Spleen (tissue), 11 donors: Measurements from ENCODE around the gene ACY1. TPM values are rescaled to one million over a fixed set of nuclear protein-coding genes. Genes with fewer than 3 reads are reported as not detected.

Source experiments
- DNase-seq: peaks from one replicate; pipeline ENCODE4 v3.0.0-alpha.2; 2020
- H3K27ac ChIP-seq, 8 donors: fragments of 200-600 bp; sonication (generic) in 7 of 8; 1 replicate in 4 of 8; 2 replicates in 4 of 8; pipeline versions ENCODE4 v1.5.0 to v1.8.0; 2016 to 2021; ENCODE audit warnings: inconsistent platforms in 4 of 8, mild to moderate bottlenecking in 4 of 8, moderate library complexity in 1 of 8
- H3K27me3 ChIP-seq, 7 donors: fragments of 200-600 bp; sonication (generic) in 6 of 7; replicated peaks in 1 of 7; 1 replicate in 4 of 7; 2 replicates in 3 of 7; pipeline versions ENCODE4 v1.5.0 to v1.8.0; 2016 to 2021; ENCODE audit warnings: inconsistent platforms in 3 of 7, mild to moderate bottlenecking in 1 of 7
- H3K36me3 ChIP-seq, 6 donors: fragments of 200-600 bp; sonication (generic) in 5 of 6; 1 replicate in 4 of 6; 2 replicates in 2 of 6; pipeline versions ENCODE4 v1.5.0 to v1.8.0; 2016 to 2021; ENCODE audit warnings: inconsistent platforms in 2 of 6
- H3K4me1 ChIP-seq, 6 donors: fragments of 200-600 bp; sonication (generic) in 5 of 6; 1 replicate in 3 of 6; 2 replicates in 3 of 6; pipeline versions ENCODE4 v1.5.0 to v1.8.0; 2016 to 2021; ENCODE audit warnings: inconsistent platforms in 3 of 6
- H3K4me3 ChIP-seq, 8 donors: fragments of 200-600 bp; sonication (generic) in 7 of 8; 1 replicate in 4 of 8; 2 replicates in 4 of 8; pipeline versions ENCODE4 v1.5.0 to v1.8.0; 2016 to 2021; ENCODE audit warnings: inconsistent platforms in 4 of 8, mild to moderate bottlenecking in 4 of 8, moderate library complexity in 2 of 8
- H3K9me3 ChIP-seq, 8 donors: fragments of 200-600 bp; sonication (generic) in 7 of 8; 1 replicate in 4 of 8; 2 replicates in 4 of 8; pipeline versions ENCODE4 v1.5.0 to v1.8.0; 2016 to 2021; ENCODE audit warnings: inconsistent platforms in 4 of 8
- CTCF ChIP-seq, 11 experiments: fragments of 200-600 bp in 7 of 11; fragments of 450-650 bp in 4 of 11; sonication (generic) in 4 of 11; IDR thresholded peaks in 8 of 11; conservative IDR thresholded peaks in 3 of 11; 1 replicate in 7 of 11; 2 replicates in 4 of 11; pipeline versions ENCODE4 v1.4.0 to v1.8.0; 2016 to 2021; ENCODE audit warnings: antibody characterized with exemption in 11 of 11, inconsistent platforms in 4 of 11, mild to moderate bottlenecking in 1 of 11
- POLR2A ChIP-seq, 3 donors: fragments of 450-650 bp; IDR thresholded peaks; one replicate each; pipeline ENCODE4 v1.5.1; 2017; ENCODE audit warnings: antibody characterized with exemption in 3 of 3, mild to moderate bottlenecking in 1 of 3
- POLR2AphosphoS5 ChIP-seq, 3 donors: sonication (generic); formaldehyde crosslinking; IDR thresholded peaks; one replicate each; pipeline ENCODE4 v1.5.1; 2017; ENCODE audit warnings: antibody characterized with exemption in 3 of 3
- WGBS, 5 donors: extraction: QIAGEN DNeasy Blood & Tissue Kit in 3 of 5; methylation state at CpG; one replicate each; pipeline versions ENCODE4 v1.1.5 to v1.1.7; 2013 to 2018; 5-methylcytosine and 5-hydroxymethylcytosine counted together
- intact Hi-C: fragments of 100-400 bp; cut with DNase I; formaldehyde crosslinking; loops from one replicate; pipeline ENCODE4 v1.15.0; 2023; ENCODE audit warnings: low total_unique reads
- polyA plus RNA-seq, 3 donors: library from polyadenylated mRNA; stranded (reverse); fragments of 200-250 nt; gene quantifications; one replicate each; pipeline ENCODE4 v1.2.1, GENCODE V29; 2013
- total RNA-seq, 7 donors: library from RNA; depleted of rRNA in 3 of 7; stranded (reverse); fragments of >200 nt in 3 of 7; fragmentation: NEBNext Ultra II Directional in 4 of 7; extraction: Animal tissue kit (Norgen Biotek cat#: 25700) in 4 of 7; gene quantifications; one replicate each; pipeline versions ENCODE4 v1.1.0 to v1.2.1, GENCODE V29; 2016 to 2021
- donor health status: healthy with polysubstance abuse.
- donor health status: DM: no; HTN: no; CAD: no; lungs with moderate emphysema.
- donor health status: DM: no; HTN: no; CAD: no.
- donor health status: Bipolar disorder and iron deficiency.
- donor health status: healthy.
- donor health status: DM: no; HTN: no; CAD: no.
- donor health status: DM: yes; HTN: yes; CAD: no.

Gene ACY1
- total and polyA plus RNA-seq, 10 donors = 16.7 to 31.1 (median 28.2) TPM

GRCh38 chr3:51948016-51948580 is 35.2 kb upstream of the ACY1 start:
- Histone ChIP-seq H3K27ac (no peak overlapping the region), H3K9me3 (no peaks in the 10 kb centered on the region), H3K4me3 (no peak overlapping the region), H3K27me3 (no peaks in the 10 kb centered on the region), H3K4me1 (peaks cover 1 to 8% (median 5%) of the 10 kb centered on the region in 6 donors), H3K36me3 (peaks cover 0 to 50% (median 9%) of the 10 kb centered on the region in 6 donors)
- intact Hi-C loops = loop anchor here (5.0 to 10.0 kb wide), 2 partner anchors 47 to 194 kb away; partner anchors contain the start of gene RPL29
- WGBS, 5 donors = 89 to 98% (median 92%) methylated on average over 10 of the region's 10 CpGs
- no peak for TF ChIP-seq POLR2A (IDR thresholded peaks at IDR 0.05)
- no peak for TF ChIP-seq CTCF (IDR thresholded peaks at IDR 0.05 in 8 of 11, conservative IDR thresholded peaks at IDR 0.05 in 3 of 11)
- no peak for TF ChIP-seq POLR2AphosphoS5 (IDR thresholded peaks at IDR 0.05)
- DNase-seq = peak; percentile 68

- intact Hi-C loops = loop anchor here (5.0 to 10.0 kb wide), 2 partner anchors 46 to 193 kb away; partner anchors contain the start of gene RPL29
- Histone ChIP-seq H3K4me3 (no peak overlapping the region), H3K36me3 (peaks cover 0 to 48% (median 9%) of the 10 kb centered on the region in 6 donors), H3K27ac (no peak overlapping the region), H3K9me3 (no peaks in the 10 kb centered on the region), H3K4me1 (peaks cover 0 to 7% (median 0%) of the 10 kb centered on the region in 6 donors), H3K27me3 (peaks cover 0 to 6% (median 0%) of the 10 kb centered on the region in 7 donors)
- peak; percentile 41 for DNase-seq
- WGBS, 5 donors = 85 to 100% (median 92%) methylated on average over 5 of the region's 5 CpGs
- TF ChIP-seq POLR2AphosphoS5 (IDR thresholded peaks at IDR 0.05) (no peak), CTCF (IDR thresholded peaks at IDR 0.05 in 8 of 11, conservative IDR thresholded peaks at IDR 0.05 in 3 of 11) (no peak), POLR2A (IDR thresholded peaks at IDR 0.05) (no peak)
These were observed 34.2 kb upstream of the ACY1 start for GRCh38 chr3:51949121-51949520.

GRCh38 chr3:51950899-51951298 is 32.4 kb upstream of the ACY1 start:
- intact Hi-C loops = no loop called here
- Histone ChIP-seq H3K36me3 (peaks cover 0 to 30% (median 3%) of the 10 kb centered on the region in 6 donors), H3K27ac (no peak overlapping the region), H3K27me3 (peaks cover 0 to 24% (median 9%) of the 10 kb centered on the region in 7 donors), H3K4me3 (no peak overlapping the region), H3K9me3 (no peaks in the 10 kb centered on the region), H3K4me1 (peaks cover 0 to 24% (median 8%) of the 10 kb centered on the region in 6 donors)
- TF ChIP-seq POLR2A (IDR thresholded peaks at IDR 0.05) = no peak
- WGBS, 5 donors = 92 to 100% (median 94%) methylated on average over 2 of the region's 2 CpGs
- DNase-seq = peak; percentile 6

GRCh38 chr3:51953445-51953844 is 29.9 kb upstream of the ACY1 start:
- Histone ChIP-seq H3K36me3 (peaks cover 0 to 21% (median 0%) of the 10 kb centered on the region in 6 donors), H3K27ac (no peak overlapping the region), H3K9me3 (no peaks in the 10 kb centered on the region), H3K4me3 (no peak overlapping the region), H3K4me1 (peaks cover 6 to 40% (median 21%) of the 10 kb centered on the region in 6 donors), H3K27me3 (peaks cover 0 to 46% (median 15%) of the 10 kb centered on the region in 7 donors)
- no peak for DNase-seq
- 54 to 80% (median 64%) methylated on average over 3 of the region's 3 CpGs for WGBS, 5 donors
- TF ChIP-seq POLR2AphosphoS5 (IDR thresholded peaks at IDR 0.05) (no peak), CTCF (IDR thresholded peaks at IDR 0.05 in 8 of 11, conservative IDR thresholded peaks at IDR 0.05 in 3 of 11) (no peak), POLR2A (IDR thresholded peaks at IDR 0.05) (no peak)
- intact Hi-C loops = no loop called here
